Thoracic aorta (tissue), 2 donors: Measurements from ENCODE around the gene NEGR1. TPM values are rescaled to one million over a fixed set of nuclear protein-coding genes. Genes with fewer than 3 reads are reported as not detected.

Source experiments
- ATAC-seq: fragments of 150-250 bp; one replicate; pipeline ENCODE4 v1.8.0; 2017; ENCODE audit warnings: low read depth; ENCODE audit not compliant: insufficient number of reproducible peaks, low FRiP score
- DNase-seq: peaks from one replicate; pipeline ENCODE4 v3.0.0-alpha.2; 2020; ENCODE audit warnings: low spot score
- H3K27ac ChIP-seq, 2 donors: fragments of 200-600 bp; sonication (generic); 1 replicate in 1 of 2; 2 replicates in 1 of 2; pipeline ENCODE4 v1.5.1; 2016; ENCODE audit warnings: mild to moderate bottlenecking in 2 of 2, moderate library complexity in 2 of 2
- H3K27me3 ChIP-seq: fragments of 200-600 bp; sonication (generic); replicated peaks from 2 replicates; pipeline ENCODE4 v1.6.0; 2016; ENCODE audit warnings: mild to moderate bottlenecking; ENCODE audit not compliant: insufficient read depth
- H3K36me3 ChIP-seq: fragments of 200-600 bp; sonication (generic); one replicate; pipeline ENCODE4 v1.5.1; 2016
- H3K4me1 ChIP-seq, 2 donors: fragments of 200-600 bp; sonication (generic); 1 replicate in 1 of 2; 2 replicates in 1 of 2; pipeline versions ENCODE4 v1.5.1 to v1.6.0; 2016; ENCODE audit warnings: low read depth in 2 of 2, mild to moderate bottlenecking in 1 of 2; ENCODE audit not compliant: control insufficient read depth in 1 of 2
- H3K4me3 ChIP-seq: fragments of 200-600 bp; sonication (generic); 2 replicates; pipeline ENCODE4 v1.5.1; 2016; ENCODE audit warnings: mild to moderate bottlenecking
- H3K9me3 ChIP-seq: fragments of 200-600 bp; sonication (generic); 2 replicates; pipeline ENCODE4 v1.5.1; 2016
- CTCF ChIP-seq: fragments of 200-600 bp; sonication (generic); IDR thresholded peaks from one replicate; pipeline ENCODE4 v1.5.1; 2019; ENCODE audit warnings: antibody characterized with exemption
- total RNA-seq, 2 donors: library from RNA; depleted of rRNA; stranded (reverse); fragments of >200 nt; gene quantifications; one replicate each; pipeline versions ENCODE4 v1.1.0 to v1.2.3, GENCODE V29; 2016

NEGR1 gene
- total RNA-seq, 2 donors from 2014 or later: 10.4 to 14.4 TPM

- H3K27ac ChIP-seq: no peak overlapping the region
- H3K36me3 ChIP-seq: no peaks in the 10 kb centered on the region
- no peaks in the 10 kb centered on the region for H3K9me3 ChIP-seq
- no peak for TF ChIP-seq CTCF
- no peak for ATAC-seq
- DNase-seq: no peak
- H3K27me3 ChIP-seq: no peaks in the 10 kb centered on the region
- H3K4me3 ChIP-seq: no peak overlapping the region
- H3K4me1 ChIP-seq: no peaks in the 10 kb centered on the region
These were observed 868.7 kb downstream of the NEGR1 start for GRCh38 chr1:71413441-71414175.

- ATAC-seq (no peak), DNase-seq (no peak)
- Histone ChIP-seq H3K27ac (no peak overlapping the region), H3K4me1 (no peaks in the 10 kb centered on the region), H3K36me3 (no peaks in the 10 kb centered on the region), H3K27me3 (no peaks in the 10 kb centered on the region), H3K9me3 (no peaks in the 10 kb centered on the region), H3K4me3 (no peak overlapping the region)
- no peak for TF ChIP-seq CTCF
These were observed 882.3 kb downstream of the NEGR1 start for GRCh38 chr1:71400050-71400449.

GRCh38 chr1:71399594-71399993 lies 882.7 kb downstream of the NEGR1 start:
- H3K36me3 ChIP-seq: no peaks in the 10 kb centered on the region
- H3K27me3 ChIP-seq: no peaks in the 10 kb centered on the region
- no peak for TF ChIP-seq CTCF
- ATAC-seq (no peak), DNase-seq (no peak)
- H3K4me1 ChIP-seq: no peaks in the 10 kb centered on the region
- no peak overlapping the region for H3K4me3 ChIP-seq
- H3K27ac ChIP-seq: no peak overlapping the region
- no peaks in the 10 kb centered on the region for H3K9me3 ChIP-seq

GRCh38 chr1:71393301-71393700 lies 889.0 kb downstream of the NEGR1 start:
- H3K4me1 ChIP-seq: no peaks in the 10 kb centered on the region
- no peak for TF ChIP-seq CTCF
- no peak for DNase-seq
- no peak for ATAC-seq
- H3K4me3 ChIP-seq: no peak overlapping the region
- H3K36me3 ChIP-seq: no peaks in the 10 kb centered on the region
- H3K27ac ChIP-seq: no peak overlapping the region
- H3K27me3 ChIP-seq: no peaks in the 10 kb centered on the region
- no peaks in the 10 kb centered on the region for H3K9me3 ChIP-seq

GRCh38 chr1:71390518-71390917 lies 891.8 kb downstream of the NEGR1 start:
- peaks cover 8% of the 10 kb centered on the region for H3K9me3 ChIP-seq

More at GRCh38 chr1:71390518-71390917, 891.8 kb downstream of the NEGR1 start:
- no peaks in the 10 kb centered on the region for H3K36me3 ChIP-seq
- H3K4me1 ChIP-seq: no peaks in the 10 kb centered on the region
- no peak for TF ChIP-seq CTCF
- no peaks in the 10 kb centered on the region for H3K27me3 ChIP-seq
- DNase-seq: no peak
- no peak overlapping the region for H3K4me3 ChIP-seq
- no peak overlapping the region for H3K27ac ChIP-seq
- ATAC-seq: no peak
